ENCODE results near the gene PCBP3.

DNA sequence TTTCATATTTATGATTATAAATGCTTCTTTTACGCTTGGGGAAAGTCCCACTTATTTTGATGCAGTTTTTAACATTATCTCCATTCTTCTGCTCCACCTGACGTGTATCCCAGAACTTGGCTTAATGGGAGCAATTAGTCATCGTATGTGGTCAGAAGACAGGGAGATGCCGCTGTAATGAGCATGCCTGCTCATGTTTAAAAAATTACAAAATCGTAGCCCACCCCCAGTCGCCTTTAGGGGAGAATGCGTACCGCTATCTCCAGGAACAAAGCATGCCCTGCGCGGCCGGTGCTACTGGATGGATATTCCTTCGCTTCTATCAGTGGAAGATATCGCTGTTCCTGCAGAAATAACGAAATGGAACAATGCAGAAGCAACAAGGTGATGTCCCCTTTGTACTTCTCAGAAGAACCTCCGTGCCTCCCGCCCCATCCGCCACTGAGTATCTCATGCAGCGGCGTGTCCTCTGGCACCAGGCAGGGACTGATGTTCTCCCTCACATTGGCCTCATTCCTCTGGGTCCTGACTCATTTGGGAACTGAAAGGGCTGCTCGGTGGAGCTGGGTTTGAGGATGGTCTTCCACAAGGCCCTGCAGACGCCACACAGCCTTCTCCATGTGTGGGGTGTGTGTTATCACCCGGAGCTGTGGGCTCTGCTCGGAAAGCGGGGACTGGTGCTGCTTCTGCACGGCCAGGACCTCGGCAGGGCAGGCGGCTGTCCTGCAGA is 221.7 kb downstream of the PCBP3 start:
- no peak for TF ChIP-seq EZH2 (IDR thresholded peaks at IDR 0.05; ENCODE audit: borderline replicate concordance, low read depth, low read length, severe bottlenecking)
- TF ChIP-seq, protein P1, sequence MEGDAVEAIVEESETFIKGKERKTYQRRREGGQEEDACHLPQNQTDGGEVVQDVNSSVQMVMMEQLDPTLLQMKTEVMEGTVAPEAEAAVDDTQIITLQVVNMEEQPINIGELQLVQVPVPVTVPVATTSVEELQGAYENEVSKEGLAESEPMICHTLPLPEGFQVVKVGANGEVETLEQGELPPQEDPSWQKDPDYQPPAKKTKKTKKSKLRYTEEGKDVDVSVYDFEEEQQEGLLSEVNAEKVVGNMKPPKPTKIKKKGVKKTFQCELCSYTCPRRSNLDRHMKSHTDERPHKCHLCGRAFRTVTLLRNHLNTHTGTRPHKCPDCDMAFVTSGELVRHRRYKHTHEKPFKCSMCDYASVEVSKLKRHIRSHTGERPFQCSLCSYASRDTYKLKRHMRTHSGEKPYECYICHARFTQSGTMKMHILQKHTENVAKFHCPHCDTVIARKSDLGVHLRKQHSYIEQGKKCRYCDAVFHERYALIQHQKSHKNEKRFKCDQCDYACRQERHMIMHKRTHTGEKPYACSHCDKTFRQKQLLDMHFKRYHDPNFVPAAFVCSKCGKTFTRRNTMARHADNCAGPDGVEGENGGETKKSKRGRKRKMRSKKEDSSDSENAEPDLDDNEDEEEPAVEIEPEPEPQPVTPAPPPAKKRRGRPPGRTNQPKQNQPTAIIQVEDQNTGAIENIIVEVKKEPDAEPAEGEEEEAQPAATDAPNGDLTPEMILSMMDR (IDR thresholded peaks at IDR 0.05; ENCODE audit: borderline replicate concordance, extremely low read depth, low read length, poor library complexity, severe bottlenecking) = no peak
